Measurements from ENCODE around the gene TBC1D5.

DNA sequence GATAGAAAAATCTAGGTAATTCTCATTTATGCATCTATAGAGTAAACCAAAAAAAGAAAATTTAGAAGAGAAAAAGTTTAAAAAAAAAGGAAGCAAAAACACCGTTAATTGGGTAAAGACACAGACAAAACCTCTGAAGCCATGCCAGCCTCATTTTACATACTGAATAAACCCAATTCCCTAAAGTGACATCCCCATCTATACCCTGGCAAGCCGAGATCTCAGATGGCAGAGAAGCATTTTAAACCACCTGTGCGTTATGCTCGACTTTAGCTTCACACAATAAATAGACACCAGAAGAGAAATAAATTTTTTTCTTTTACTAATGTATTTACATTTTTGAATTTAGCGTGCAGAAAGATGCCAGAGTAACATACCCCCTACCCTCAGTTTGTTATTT is 475.6 kb downstream of the TBC1D5 start:
- TF ChIP-seq, protein P1, sequence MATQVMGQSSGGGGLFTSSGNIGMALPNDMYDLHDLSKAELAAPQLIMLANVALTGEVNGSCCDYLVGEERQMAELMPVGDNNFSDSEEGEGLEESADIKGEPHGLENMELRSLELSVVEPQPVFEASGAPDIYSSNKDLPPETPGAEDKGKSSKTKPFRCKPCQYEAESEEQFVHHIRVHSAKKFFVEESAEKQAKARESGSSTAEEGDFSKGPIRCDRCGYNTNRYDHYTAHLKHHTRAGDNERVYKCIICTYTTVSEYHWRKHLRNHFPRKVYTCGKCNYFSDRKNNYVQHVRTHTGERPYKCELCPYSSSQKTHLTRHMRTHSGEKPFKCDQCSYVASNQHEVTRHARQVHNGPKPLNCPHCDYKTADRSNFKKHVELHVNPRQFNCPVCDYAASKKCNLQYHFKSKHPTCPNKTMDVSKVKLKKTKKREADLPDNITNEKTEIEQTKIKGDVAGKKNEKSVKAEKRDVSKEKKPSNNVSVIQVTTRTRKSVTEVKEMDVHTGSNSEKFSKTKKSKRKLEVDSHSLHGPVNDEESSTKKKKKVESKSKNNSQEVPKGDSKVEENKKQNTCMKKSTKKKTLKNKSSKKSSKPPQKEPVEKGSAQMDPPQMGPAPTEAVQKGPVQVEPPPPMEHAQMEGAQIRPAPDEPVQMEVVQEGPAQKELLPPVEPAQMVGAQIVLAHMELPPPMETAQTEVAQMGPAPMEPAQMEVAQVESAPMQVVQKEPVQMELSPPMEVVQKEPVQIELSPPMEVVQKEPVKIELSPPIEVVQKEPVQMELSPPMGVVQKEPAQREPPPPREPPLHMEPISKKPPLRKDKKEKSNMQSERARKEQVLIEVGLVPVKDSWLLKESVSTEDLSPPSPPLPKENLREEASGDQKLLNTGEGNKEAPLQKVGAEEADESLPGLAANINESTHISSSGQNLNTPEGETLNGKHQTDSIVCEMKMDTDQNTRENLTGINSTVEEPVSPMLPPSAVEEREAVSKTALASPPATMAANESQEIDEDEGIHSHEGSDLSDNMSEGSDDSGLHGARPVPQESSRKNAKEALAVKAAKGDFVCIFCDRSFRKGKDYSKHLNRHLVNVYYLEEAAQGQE (IDR thresholded peaks at IDR 0.05; ENCODE audit: insufficient read depth in 1 of 2, low read depth in 2 of 2, low read length in 1 of 2) = no peak
- TF ChIP-seq, protein P2, sequence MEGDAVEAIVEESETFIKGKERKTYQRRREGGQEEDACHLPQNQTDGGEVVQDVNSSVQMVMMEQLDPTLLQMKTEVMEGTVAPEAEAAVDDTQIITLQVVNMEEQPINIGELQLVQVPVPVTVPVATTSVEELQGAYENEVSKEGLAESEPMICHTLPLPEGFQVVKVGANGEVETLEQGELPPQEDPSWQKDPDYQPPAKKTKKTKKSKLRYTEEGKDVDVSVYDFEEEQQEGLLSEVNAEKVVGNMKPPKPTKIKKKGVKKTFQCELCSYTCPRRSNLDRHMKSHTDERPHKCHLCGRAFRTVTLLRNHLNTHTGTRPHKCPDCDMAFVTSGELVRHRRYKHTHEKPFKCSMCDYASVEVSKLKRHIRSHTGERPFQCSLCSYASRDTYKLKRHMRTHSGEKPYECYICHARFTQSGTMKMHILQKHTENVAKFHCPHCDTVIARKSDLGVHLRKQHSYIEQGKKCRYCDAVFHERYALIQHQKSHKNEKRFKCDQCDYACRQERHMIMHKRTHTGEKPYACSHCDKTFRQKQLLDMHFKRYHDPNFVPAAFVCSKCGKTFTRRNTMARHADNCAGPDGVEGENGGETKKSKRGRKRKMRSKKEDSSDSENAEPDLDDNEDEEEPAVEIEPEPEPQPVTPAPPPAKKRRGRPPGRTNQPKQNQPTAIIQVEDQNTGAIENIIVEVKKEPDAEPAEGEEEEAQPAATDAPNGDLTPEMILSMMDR (IDR thresholded peaks at IDR 0.05) = no peak
- TF ChIP-seq POLR2AphosphoS5 (IDR thresholded peaks at IDR 0.05; ENCODE audit: low read depth, low read length) = no peak

Measured in Panc1 (cell line).